ENCODE results near the gene GARNL3. TPM values are rescaled to one million over a fixed set of nuclear protein-coding genes. Genes with fewer than 3 reads are reported as not detected.

GARNL3 gene
- total RNA-seq, 2 experiments from 2014 or later: 2.5 to 3.4 TPM

DNA sequence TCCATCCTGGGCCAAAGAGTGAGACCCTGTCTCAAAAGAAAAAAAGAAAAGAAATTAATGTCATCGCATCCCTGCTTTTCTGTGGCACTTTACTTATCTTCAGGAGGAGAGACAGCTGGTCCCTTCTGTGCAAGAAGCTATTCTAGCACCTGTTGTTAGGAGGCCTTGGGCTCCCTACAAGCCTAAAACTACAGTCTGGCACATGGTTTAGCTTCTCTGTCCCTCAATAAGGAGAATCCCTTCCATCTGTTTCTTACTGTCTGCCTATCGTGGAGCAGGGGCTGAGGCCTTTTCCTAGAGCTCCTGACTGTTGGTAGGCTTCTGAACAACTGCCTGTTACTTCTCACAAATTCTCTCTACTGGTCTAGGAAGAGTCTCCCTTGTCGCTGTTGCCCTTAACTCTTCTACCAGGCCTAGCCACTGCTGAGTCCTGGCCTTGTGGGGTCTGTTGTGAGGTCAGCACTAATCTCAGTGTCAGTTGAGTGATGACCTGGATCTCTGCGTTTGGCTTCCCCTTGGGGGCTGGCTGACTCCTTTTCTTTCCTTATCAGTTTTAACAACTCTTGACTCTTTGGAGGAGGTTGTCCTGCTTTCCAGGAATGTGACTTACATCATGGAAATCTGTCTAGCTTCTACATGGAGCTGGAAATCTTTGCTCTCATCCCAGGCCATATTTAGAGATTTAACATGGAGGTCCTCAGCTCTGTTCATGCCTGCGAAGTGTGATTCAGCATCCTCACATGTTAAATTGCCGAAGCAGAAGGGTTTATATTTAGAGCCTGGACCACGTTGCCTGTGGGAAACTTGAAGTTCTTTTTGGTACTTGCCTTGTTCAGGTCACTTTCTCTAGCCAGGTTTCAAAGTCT, 5.7 kb upstream of the GARNL3 start:
- Mint-ChIP-seq H3K27me3 (peaks cover under 1% of the 10 kb centered on the region), H3K27ac (no peak overlapping the region), H3K36me3 (ENCODE audit: low read depth) (no peaks in the 10 kb centered on the region), H3K4me3 (no peak overlapping the region), H3K4me1 (no peaks in the 10 kb centered on the region), H3K9me3 (ENCODE audit: low read depth) (no peaks in the 10 kb centered on the region)
- no peak for ATAC-seq
- DNase-seq: no peak
- intact Hi-C loops (cut with DNase I, micrococcal nuclease): no loop called here
- ChIA-PET POLR2A (no interaction called here), CTCF (interaction anchor here (0.6 kb wide), 1 partner anchor 556 kb away, joined by 3 read pairs; no protein-coding TSS in a partner anchor)

DNA sequence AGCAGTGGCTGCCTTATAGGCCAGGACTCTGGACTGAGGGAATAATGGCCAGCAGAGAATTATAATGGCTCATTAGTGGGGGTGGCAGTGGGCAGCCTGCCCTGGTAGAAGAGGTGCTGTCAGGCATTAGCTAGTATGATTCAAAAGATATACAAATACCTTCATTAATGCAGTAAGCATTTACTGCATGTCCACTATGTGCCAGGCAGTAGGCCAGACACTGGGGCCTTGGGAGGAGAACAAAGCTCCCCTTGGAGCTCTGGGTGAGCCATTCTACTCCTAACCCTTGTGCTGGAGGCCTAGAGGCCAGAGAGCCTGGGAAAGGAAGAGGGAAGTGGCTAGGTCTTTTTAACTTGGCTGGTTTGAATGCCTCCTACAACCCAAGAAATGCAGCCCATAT, 2.0 kb upstream of the GARNL3 start:
- intact Hi-C loops (cut with DNase I, micrococcal nuclease): no loop called here
- Mint-ChIP-seq H3K9me3 (ENCODE audit: low read depth) (no peaks in the 10 kb centered on the region), H3K27me3 (peaks cover 3% of the 10 kb centered on the region), H3K27ac (no peak overlapping the region), H3K4me3 (no peak overlapping the region), H3K4me1 (no peaks in the 10 kb centered on the region), H3K36me3 (ENCODE audit: low read depth) (no peaks in the 10 kb centered on the region)
- POLR2A ChIA-PET: no interaction called here
- CTCF ChIA-PET: interaction anchor here (1.2 kb wide), 1 partner anchor 53 kb away, joined by 5 read pairs; no protein-coding TSS in a partner anchor
- ATAC-seq (no peak), DNase-seq (no peak)

DNA sequence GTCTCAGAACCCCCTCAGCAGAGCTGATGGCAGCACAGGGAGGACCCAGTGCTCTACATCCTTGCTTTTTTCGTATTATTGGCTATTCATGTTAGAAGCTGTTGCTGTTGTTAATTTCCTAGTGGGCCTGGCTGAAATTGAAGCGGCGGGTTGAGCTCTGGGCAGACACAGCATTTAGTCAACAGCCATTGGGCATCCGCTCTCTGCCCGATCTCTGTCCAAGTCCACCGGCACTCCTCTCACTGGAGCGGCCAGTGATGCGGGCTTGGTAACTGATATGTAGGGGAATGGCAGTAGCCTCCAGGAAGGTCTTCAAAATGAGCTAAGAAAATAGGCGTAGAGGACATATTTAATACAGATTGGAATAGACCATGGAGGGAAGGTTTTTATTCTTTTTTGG, 1.3 kb upstream of the GARNL3 start:
- POLR2A ChIA-PET: no interaction called here
- Mint-ChIP-seq H3K27ac (no peak overlapping the region), H3K36me3 (ENCODE audit: low read depth) (no peaks in the 10 kb centered on the region), H3K9me3 (ENCODE audit: low read depth) (no peaks in the 10 kb centered on the region), H3K4me3 (no peak overlapping the region), H3K27me3 (peaks cover 3% of the 10 kb centered on the region), H3K4me1 (no peaks in the 10 kb centered on the region)
- intact Hi-C loops (cut with DNase I, micrococcal nuclease): no loop called here
- CTCF ChIA-PET: interaction anchor here (1.2 kb wide), 1 partner anchor 52 kb away, joined by 5 read pairs; no protein-coding TSS in a partner anchor
- ATAC-seq (no peak), DNase-seq (no peak)

DNA sequence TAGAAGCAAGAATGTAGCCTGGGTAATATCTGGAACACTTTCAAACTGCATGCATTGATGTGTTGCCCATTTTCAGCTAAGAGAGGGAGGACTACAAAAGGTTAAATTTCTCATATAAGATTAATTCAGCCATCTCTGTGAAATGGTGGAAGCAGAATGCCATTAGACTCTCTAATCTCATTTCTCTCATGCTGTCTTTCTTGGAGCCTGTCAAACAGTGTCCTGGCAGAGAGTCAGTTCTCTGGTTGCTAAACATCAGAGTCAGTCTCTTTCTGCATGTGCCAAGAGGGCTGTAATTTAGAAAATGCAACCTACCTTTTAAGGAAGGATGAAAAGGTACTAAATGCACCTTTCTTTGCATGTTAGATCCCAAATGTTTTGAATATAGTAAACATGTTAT, 910 bp upstream of the GARNL3 start:
- no peak for DNase-seq
- no peaks in the 10 kb centered on the region for H3K4me1 Mint-ChIP-seq
- ChIA-PET POLR2A (no interaction called here), CTCF (interaction anchor here (1.2 kb wide), 1 partner anchor 52 kb away, joined by 5 read pairs; no protein-coding TSS in a partner anchor)
- H3K9me3 Mint-ChIP-seq (ENCODE audit: low read depth): no peaks in the 10 kb centered on the region
- H3K27me3 Mint-ChIP-seq: peaks cover 3% of the 10 kb centered on the region
- ATAC-seq: no peak
- no peak overlapping the region for H3K27ac Mint-ChIP-seq
- no peaks in the 10 kb centered on the region for H3K36me3 Mint-ChIP-seq (ENCODE audit: low read depth)
- H3K4me3 Mint-ChIP-seq: no peak overlapping the region
- intact Hi-C loops (cut with DNase I, micrococcal nuclease): no loop called here

DNA sequence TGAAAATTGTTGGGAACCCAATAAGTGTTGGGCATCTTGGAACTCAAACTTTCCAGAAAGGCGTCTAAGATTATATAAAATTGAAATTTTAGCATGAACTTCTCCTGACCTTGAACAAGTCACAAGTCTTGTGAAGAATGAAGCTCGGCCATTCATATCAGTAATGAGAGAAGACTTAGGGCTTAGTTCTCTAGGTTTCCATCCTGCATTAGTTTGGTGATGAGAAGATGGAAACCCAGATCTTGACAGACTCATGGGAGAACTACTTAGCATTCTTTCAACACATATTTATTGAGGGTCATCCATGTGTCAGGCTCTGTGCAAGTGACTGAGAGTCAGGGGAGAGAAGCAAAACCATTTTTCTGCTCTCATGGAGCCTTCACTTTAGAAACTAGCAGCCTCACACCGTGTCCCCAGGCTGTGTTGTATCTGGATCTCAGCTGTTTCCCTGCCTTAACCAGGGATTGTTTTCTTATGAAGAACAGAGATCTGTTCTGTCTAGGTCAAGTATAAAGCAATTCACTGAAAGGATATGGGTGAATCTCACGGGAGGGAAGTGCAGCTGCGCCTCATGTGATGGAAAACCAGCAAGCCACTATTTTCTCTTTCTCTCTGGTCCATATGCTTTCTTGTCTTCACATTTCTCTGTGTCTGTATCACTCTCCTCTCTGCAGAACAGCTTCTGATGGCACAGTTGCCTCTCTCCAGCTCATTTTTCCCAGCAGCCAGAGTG, 3.4 kb downstream of the GARNL3 start:
- no peak for DNase-seq
- CTCF ChIA-PET: interaction anchor here (0.6 kb wide), 1 partner anchor 70 kb away, joined by 3 read pairs; no protein-coding TSS in a partner anchor
- H3K36me3 Mint-ChIP-seq (ENCODE audit: low read depth): no peaks in the 10 kb centered on the region
- no peaks in the 10 kb centered on the region for H3K9me3 Mint-ChIP-seq (ENCODE audit: low read depth)
- no peak for ATAC-seq
- intact Hi-C loops (cut with DNase I, micrococcal nuclease): no loop called here
- no peaks in the 10 kb centered on the region for H3K4me1 Mint-ChIP-seq
- H3K27ac Mint-ChIP-seq: no peak overlapping the region
- POLR2A ChIA-PET: no interaction called here
- H3K27me3 Mint-ChIP-seq: peaks cover 15% of the 10 kb centered on the region
- no peak overlapping the region for H3K4me3 Mint-ChIP-seq

DNA sequence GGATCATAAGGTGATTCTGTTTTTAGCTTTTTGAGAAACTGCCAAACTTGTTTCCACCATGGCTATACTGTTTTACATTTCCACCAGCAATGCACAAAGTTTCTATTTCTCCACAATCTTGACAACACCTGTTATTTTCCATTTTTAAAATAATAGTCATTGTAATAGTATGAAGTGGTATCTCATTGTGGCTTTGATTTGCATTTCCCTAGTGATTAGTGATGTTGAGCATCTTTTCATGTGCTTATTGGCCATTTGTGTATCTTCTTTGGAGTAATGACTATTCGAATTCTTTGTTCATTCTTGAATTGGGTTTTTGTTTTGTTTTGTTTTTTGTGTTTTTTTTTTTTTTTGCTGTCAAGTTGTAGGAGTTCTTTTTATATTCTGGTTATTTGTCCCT, 4.9 kb downstream of the GARNL3 start:
- Mint-ChIP-seq H3K4me1 (no peaks in the 10 kb centered on the region), H3K27ac (no peak overlapping the region), H3K9me3 (ENCODE audit: low read depth) (no peaks in the 10 kb centered on the region), H3K4me3 (no peak overlapping the region), H3K27me3 (peaks cover 15% of the 10 kb centered on the region), H3K36me3 (ENCODE audit: low read depth) (no peaks in the 10 kb centered on the region)
- CTCF ChIA-PET: interaction anchor here (0.6 kb wide), 2 partner anchors 328 to 369 kb away, joined by 3 read pairs; no protein-coding TSS in a partner anchor
- intact Hi-C loops (cut with DNase I, micrococcal nuclease): no loop called here
- no peak for ATAC-seq
- POLR2A ChIA-PET: no interaction called here
- DNase-seq: no peak

DNA sequence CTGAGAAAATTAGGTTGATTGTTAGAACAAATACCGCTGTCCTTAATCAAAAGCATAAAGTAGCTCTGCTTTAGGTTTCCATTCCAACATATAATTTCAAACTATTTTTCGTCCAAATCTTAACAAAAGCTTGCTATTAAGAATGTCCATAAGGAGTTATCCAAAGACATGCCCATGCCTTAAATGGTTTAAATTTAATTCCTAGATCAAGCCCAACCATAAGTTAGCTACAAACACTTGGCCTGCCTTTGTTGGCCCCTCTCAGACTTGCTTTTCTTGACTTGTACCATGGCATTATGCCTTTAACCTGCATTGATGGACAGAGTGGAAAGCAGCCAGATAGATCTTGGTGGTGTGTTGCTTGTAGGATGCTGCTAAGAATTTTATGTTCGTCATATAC, 8.8 kb downstream of the GARNL3 start:
- H3K27ac Mint-ChIP-seq: no peak overlapping the region
- intact Hi-C loops (cut with DNase I, micrococcal nuclease): no loop called here

DNA sequence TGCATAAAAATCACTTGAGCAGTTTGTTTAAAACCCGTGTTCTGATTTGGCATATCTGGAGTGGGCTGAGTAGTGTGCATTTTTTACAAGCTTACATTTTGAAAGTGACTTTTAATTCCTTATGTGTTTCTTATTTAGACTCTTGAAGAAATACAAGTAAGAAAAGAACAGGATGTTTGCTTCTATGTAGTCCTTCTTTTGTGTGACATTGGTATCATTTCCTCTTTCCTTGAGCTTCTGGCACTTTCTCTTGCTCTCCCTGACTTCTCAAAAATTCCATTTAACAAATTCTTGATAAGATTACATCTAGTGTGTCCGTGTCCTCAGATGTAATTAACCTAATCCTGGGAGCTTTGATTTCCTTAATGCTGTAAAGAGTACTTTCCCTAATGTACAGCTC, 12.5 kb downstream of the GARNL3 start:
- H3K27me3 Mint-ChIP-seq: peaks cover 24% of the 10 kb centered on the region
- no peaks in the 10 kb centered on the region for H3K36me3 Mint-ChIP-seq (ENCODE audit: low read depth)
- ChIA-PET POLR2A (no interaction called here), CTCF (interaction anchor here (0.6 kb wide), 1 partner anchor 42 kb away, joined by 3 read pairs; no protein-coding TSS in a partner anchor)
- no peak for DNase-seq
- ATAC-seq: no peak
- H3K4me3 Mint-ChIP-seq: no peak overlapping the region
- H3K4me1 Mint-ChIP-seq: peaks cover 8% of the 10 kb centered on the region
- intact Hi-C loops (cut with DNase I, micrococcal nuclease): no loop called here
- H3K9me3 Mint-ChIP-seq (ENCODE audit: low read depth): no peaks in the 10 kb centered on the region
- H3K27ac Mint-ChIP-seq: no peak overlapping the region

More for the DNA sequence above, 8.8 kb downstream of the GARNL3 start:
- Mint-ChIP-seq H3K4me1 (peaks cover 2% of the 10 kb centered on the region), H3K27me3 (peaks cover 19% of the 10 kb centered on the region), H3K4me3 (no peak overlapping the region), H3K9me3 (ENCODE audit: low read depth) (no peaks in the 10 kb centered on the region), H3K36me3 (ENCODE audit: low read depth) (no peaks in the 10 kb centered on the region)
- ChIA-PET CTCF (interaction anchor here (0.7 kb wide), 1 partner anchor 190 kb away, joined by 6 read pairs; no protein-coding TSS in a partner anchor), POLR2A (no interaction called here)
- ATAC-seq (no peak), DNase-seq (no peak)

DNA sequence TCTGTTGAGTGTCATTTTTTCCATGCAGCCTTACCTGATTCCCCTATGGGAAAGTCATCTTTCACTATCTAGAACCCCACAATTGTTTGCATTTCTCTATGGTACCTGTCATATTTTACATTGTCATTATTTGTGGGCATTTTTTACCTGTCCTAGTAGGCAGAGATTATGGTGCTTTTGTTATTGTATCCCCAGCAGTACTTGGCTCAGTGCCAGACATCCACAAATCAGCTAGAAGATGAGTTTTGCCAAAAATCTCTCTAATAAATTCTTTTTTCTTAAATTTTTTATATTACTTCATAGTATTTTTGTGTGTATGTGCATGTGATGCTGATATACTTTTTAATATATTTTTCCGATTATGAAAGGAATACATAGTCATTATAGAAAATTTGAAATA, 13.2 kb downstream of the GARNL3 start:
- no peaks in the 10 kb centered on the region for H3K9me3 Mint-ChIP-seq (ENCODE audit: low read depth)
- no peak overlapping the region for H3K4me3 Mint-ChIP-seq
- H3K36me3 Mint-ChIP-seq (ENCODE audit: low read depth): no peaks in the 10 kb centered on the region
- ChIA-PET CTCF (no interaction called here), POLR2A (no interaction called here)
- no peak for DNase-seq
- peaks cover 22% of the 10 kb centered on the region for H3K27me3 Mint-ChIP-seq
- no peak for ATAC-seq
- peaks cover 8% of the 10 kb centered on the region for H3K4me1 Mint-ChIP-seq
- H3K27ac Mint-ChIP-seq: no peak overlapping the region
- intact Hi-C loops (cut with DNase I, micrococcal nuclease): no loop called here

DNA sequence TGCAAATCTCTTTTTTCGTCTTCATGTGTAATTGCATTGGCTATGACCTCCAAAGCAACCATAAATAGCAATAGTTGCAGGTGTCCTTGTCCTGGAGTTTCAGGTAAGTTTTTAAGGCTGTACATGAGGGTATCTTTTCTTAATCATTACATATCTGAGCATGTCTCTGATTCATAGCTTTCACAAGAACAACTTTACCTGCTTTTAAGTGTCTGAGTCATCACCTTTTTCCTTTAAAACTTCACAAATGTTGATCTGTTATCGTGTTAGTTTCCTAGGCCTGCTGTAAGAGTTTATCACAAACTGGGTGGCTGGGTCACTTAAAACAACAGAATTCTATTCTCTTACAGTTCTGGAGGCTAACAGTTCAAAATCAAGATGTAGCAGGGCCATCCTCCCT, 13.8 kb downstream of the GARNL3 start:
- ChIA-PET CTCF (interaction anchor here (0.7 kb wide), 1 partner anchor 54 kb away, joined by 4 read pairs; no protein-coding TSS in a partner anchor), POLR2A (no interaction called here)
- Mint-ChIP-seq H3K27me3 (peaks cover 22% of the 10 kb centered on the region), H3K36me3 (ENCODE audit: low read depth) (no peaks in the 10 kb centered on the region), H3K9me3 (ENCODE audit: low read depth) (no peaks in the 10 kb centered on the region), H3K27ac (no peak overlapping the region), H3K4me1 (peaks cover 8% of the 10 kb centered on the region), H3K4me3 (no peak overlapping the region)
- ATAC-seq (peak; percentile 73), DNase-seq (no peak)
- intact Hi-C loops (cut with DNase I, micrococcal nuclease): no loop called here

DNA sequence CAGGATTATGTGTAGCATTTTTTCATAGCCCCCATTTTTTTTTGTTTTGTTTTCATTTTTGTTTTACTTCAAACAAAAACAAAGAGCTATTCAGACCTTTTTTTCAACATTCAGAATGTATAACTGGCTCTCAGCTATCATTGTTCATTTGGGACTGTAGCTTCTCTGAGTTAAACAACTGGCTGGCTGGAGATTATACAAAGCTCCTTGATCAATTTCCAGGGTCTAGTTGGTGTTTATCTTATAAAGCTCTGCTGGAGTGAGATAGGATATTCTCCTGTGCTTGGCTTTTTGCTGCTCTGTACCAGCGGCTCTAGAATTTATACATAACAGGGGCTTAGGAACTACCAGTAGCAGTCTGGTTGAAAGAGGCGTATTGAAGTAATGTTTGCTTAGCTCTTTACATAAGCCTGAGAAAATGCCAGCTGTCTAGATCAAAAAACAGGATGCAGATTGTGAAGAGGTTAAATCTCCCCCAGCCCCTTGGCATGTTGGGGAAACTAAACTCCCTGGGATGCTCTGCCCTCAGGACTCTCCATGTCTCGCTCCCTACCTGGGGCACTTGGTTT, 15.2 kb downstream of the GARNL3 start:
- CTCF ChIA-PET: no interaction called here
- Mint-ChIP-seq H3K9me3 (ENCODE audit: low read depth) (no peaks in the 10 kb centered on the region), H3K4me3 (no peak overlapping the region), H3K27me3 (peaks cover 25% of the 10 kb centered on the region), H3K4me1 (peaks cover 8% of the 10 kb centered on the region), H3K36me3 (ENCODE audit: low read depth) (no peaks in the 10 kb centered on the region), H3K27ac (no peak overlapping the region)
- DNase-seq (no peak), ATAC-seq (no peak)
- POLR2A ChIA-PET: no interaction called here
- intact Hi-C loops (cut with DNase I, micrococcal nuclease): no loop called here
